Sigmoid colon (tissue), 7 donors: Measurements from ENCODE around the gene NUDCD2. TPM values are rescaled to one million over a fixed set of nuclear protein-coding genes. Genes with fewer than 3 reads are reported as not detected.

Source experiments
- DNase-seq: peaks from one replicate; pipeline ENCODE4 v3.0.0-alpha.2; 2019
- H3K27ac ChIP-seq, 4 donors: fragments of 200-600 bp; sonication (generic); one replicate each; pipeline ENCODE4 v1.5.1; 2016 to 2019; ENCODE audit warnings: mild to moderate bottlenecking in 1 of 4
- H3K27me3 ChIP-seq, 3 donors: fragments of 200-600 bp; sonication (generic); one replicate each; pipeline ENCODE4 v1.5.1; 2019; ENCODE audit warnings: mild to moderate bottlenecking in 1 of 3
- H3K36me3 ChIP-seq, 4 donors: fragments of 200-600 bp; sonication (generic); one replicate each; pipeline ENCODE4 v1.5.1; 2016 to 2019
- H3K4me1 ChIP-seq, 4 donors: fragments of 200-600 bp; sonication (generic); one replicate each; pipeline ENCODE4 v1.5.1; 2017 to 2019
- H3K4me3 ChIP-seq, 4 donors: fragments of 200-600 bp; sonication (generic); one replicate each; pipeline ENCODE4 v1.5.1; 2017 to 2019; ENCODE audit warnings: mild to moderate bottlenecking in 2 of 4, moderate library complexity in 1 of 4
- H3K9me3 ChIP-seq, 4 donors: fragments of 200-600 bp in 3 of 4; sonication (generic) in 3 of 4; one replicate each; pipeline versions ENCODE4 v1.5.1 to v1.6.1; 2013 to 2019
- EP300 ChIP-seq, 4 donors: sonication (generic); formaldehyde crosslinking; IDR thresholded peaks; one replicate each; pipeline ENCODE4 v1.6.1; 2017; ENCODE audit warnings: antibody characterized with exemption in 4 of 4
- POLR2A ChIP-seq, 2 donors: fragments of 450-650 bp; IDR thresholded peaks; one replicate each; pipeline ENCODE4 v1.6.1; 2016; ENCODE audit warnings: antibody characterized with exemption in 2 of 2, mild to moderate bottlenecking in 2 of 2, moderate library complexity in 2 of 2
- POLR2AphosphoS5 ChIP-seq, 4 donors: sonication (generic); formaldehyde crosslinking; IDR thresholded peaks; one replicate each; pipeline ENCODE4 v1.6.1; 2017; ENCODE audit warnings: antibody characterized with exemption in 4 of 4
- WGBS, 2 donors: extraction: QIAGEN DNeasy Blood & Tissue Kit; methylation state at CpG; one replicate each; pipeline ENCODE4 v1.1.7; 2013; 5-methylcytosine and 5-hydroxymethylcytosine counted together
- intact Hi-C: fragments of 100-400 bp; cut with DNase I; formaldehyde crosslinking; loops from one replicate; pipeline ENCODE4 v1.15.1; 2023
- polyA plus RNA-seq, 3 donors: library from polyadenylated mRNA; stranded (reverse); fragments of 200-250 nt; gene quantifications; one replicate each; pipeline ENCODE4 v1.2.3, GENCODE V29; 2013
- total RNA-seq, 4 donors: library from RNA; depleted of rRNA; stranded (reverse); fragments of >200 nt; gene quantifications; one replicate each; pipeline ENCODE4 v1.1.0, GENCODE V29; 2016
- TF ChIP-seq, protein P1 (sequence below), 4 experiments: fragments of 450-650 bp in 3 of 4; fragments of 200-600 bp in 1 of 4; IDR thresholded peaks; one replicate each; pipeline ENCODE4 v1.5.1; 2016 to 2019; ENCODE audit warnings: antibody characterized with exemption in 4 of 4, mild to moderate bottlenecking in 3 of 4, moderate library complexity in 2 of 4
- donor health status: healthy with polysubstance abuse.
- donor health status: Bipolar disorder and iron deficiency.
- donor health status: healthy.

Gene NUDCD2
- total and polyA plus RNA-seq, 7 donors: 3.3 to 13.2 (median 8.4) TPM

DNA sequence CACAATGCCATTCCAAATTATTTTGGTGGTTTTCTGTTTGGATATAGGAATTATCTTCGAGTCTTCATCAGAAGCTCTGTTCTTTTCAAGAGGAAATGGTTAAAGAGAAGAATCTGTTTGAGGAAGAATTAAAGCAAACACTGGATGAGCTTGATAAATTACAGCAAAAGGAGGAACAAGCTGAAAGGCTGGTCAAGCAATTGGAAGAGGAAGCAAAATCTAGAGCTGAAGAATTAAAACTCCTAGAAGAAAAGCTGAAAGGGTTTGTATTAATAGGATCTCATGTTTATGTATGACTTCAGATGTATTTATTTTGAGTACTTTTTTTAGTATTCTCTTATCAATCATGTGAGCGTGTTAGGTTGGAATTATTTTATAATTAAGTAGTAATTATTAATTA lies 15.5 kb upstream of the NUDCD2 start:
- WGBS, 2 donors: 89 to 91% methylated on average over 2 of the region's 2 CpGs
- H3K9me3 ChIP-seq: no peaks in the 10 kb centered on the region
- intact Hi-C loops: no loop called here
- H3K4me1 ChIP-seq: no peaks in the 10 kb centered on the region
- no peaks in the 10 kb centered on the region for H3K27me3 ChIP-seq
- H3K27ac ChIP-seq: no peak overlapping the region
- no peaks in the 10 kb centered on the region for H3K36me3 ChIP-seq
- TF ChIP-seq POLR2AphosphoS5 (IDR thresholded peaks at IDR 0.05) (no peak), POLR2A (IDR thresholded peaks at IDR 0.05) (no peak), EP300 (IDR thresholded peaks at IDR 0.05) (no peak)
- TF ChIP-seq, protein P1, sequence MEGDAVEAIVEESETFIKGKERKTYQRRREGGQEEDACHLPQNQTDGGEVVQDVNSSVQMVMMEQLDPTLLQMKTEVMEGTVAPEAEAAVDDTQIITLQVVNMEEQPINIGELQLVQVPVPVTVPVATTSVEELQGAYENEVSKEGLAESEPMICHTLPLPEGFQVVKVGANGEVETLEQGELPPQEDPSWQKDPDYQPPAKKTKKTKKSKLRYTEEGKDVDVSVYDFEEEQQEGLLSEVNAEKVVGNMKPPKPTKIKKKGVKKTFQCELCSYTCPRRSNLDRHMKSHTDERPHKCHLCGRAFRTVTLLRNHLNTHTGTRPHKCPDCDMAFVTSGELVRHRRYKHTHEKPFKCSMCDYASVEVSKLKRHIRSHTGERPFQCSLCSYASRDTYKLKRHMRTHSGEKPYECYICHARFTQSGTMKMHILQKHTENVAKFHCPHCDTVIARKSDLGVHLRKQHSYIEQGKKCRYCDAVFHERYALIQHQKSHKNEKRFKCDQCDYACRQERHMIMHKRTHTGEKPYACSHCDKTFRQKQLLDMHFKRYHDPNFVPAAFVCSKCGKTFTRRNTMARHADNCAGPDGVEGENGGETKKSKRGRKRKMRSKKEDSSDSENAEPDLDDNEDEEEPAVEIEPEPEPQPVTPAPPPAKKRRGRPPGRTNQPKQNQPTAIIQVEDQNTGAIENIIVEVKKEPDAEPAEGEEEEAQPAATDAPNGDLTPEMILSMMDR (IDR thresholded peaks at IDR 0.05): no peak
- no peak for DNase-seq
- no peak overlapping the region for H3K4me3 ChIP-seq

DNA sequence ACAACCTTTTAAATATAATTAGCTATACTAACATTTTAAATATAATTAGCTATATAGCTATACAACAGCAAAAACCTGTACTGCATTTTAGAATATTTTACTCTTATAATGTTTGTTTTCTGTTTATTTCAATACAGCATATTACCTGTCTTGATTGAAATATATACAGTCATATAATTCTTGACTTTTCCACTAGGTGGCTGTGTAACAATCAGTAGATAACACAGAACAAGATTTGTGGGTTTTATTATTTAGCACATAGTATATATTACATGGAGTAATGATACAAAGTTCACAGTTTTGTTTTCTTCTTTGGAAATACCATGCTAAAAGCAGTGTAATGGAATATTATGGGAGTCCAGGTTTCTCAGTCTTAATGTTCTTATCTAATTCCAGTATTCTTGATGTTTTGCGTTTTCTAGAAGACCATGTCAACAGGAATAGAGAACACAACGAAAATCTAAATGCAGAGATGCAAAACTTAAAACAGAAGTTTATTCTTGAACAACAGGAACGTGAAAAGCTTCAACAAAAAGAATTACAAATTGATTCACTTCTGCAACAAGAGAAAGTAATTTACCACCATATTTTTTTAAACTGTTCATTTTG lies 13.8 kb upstream of the NUDCD2 start:
- Histone ChIP-seq H3K27me3 (no peaks in the 10 kb centered on the region), H3K27ac (no peak overlapping the region), H3K4me3 (no peak overlapping the region), H3K4me1 (no peaks in the 10 kb centered on the region), H3K9me3 (no peaks in the 10 kb centered on the region), H3K36me3 (no peaks in the 10 kb centered on the region)
- no peak for DNase-seq
- 93 to 94% methylated on average over 3 of the region's 3 CpGs for WGBS, 2 donors
- no peak for TF ChIP-seq POLR2A (IDR thresholded peaks at IDR 0.05)
- TF ChIP-seq POLR2AphosphoS5 (IDR thresholded peaks at IDR 0.05): no peak
- TF ChIP-seq, protein P1 (IDR thresholded peaks at IDR 0.05): peak in 3 of 4 experiments; percentile 18 to 34 (median 19)
- intact Hi-C loops: no loop called here

DNA sequence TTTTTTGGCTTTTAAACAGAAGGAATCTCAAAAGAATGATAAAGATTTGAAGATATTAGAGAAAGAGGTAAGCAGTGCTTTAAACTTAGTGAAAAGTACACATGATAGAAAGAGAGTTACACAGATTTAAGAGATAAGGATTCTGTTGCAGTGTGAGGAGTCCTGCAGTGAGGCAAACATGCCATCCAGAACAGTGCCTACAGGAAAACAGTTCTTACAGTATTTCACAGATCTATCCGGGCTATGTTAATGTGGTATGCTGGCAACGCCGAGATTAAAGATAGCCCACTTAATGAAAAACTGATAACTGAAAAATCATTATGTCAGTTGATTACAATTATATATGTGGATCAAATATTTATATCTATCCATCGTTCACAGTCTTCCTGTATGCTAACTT lies 7.8 kb upstream of the NUDCD2 start:
- Histone ChIP-seq H3K4me3 (no peak overlapping the region), H3K27ac (no peak overlapping the region), H3K27me3 (no peaks in the 10 kb centered on the region), H3K4me1 (no peaks in the 10 kb centered on the region), H3K9me3 (no peaks in the 10 kb centered on the region), H3K36me3 (no peaks in the 10 kb centered on the region)
- DNase-seq: no peak
- intact Hi-C loops: no loop called here
- TF ChIP-seq POLR2A (IDR thresholded peaks at IDR 0.05) (no peak), POLR2AphosphoS5 (IDR thresholded peaks at IDR 0.05) (no peak), EP300 (IDR thresholded peaks at IDR 0.05) (no peak)
- TF ChIP-seq, protein P1 (IDR thresholded peaks at IDR 0.05): no peak
- 89 to 94% methylated on average over 4 of the region's 4 CpGs for WGBS, 2 donors

DNA sequence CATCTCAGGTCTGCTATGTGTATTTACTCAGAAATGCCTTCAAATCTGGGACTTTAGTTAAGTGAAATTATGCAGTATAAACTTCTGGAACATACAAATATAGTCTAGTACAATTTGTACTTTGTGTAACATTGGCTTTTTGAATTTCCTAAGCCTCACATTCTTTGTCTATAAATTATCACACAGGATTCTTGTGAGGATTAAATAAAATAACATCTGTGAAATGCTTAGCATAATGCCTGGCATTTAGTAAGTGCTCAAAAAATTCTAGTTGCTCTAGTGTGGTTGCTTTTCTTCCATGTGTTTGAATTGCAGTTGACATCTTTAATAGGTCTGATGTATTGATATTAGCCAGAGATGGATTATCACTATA lies 3.1 kb upstream of the NUDCD2 start:
- Histone ChIP-seq H3K4me3 (no peak overlapping the region), H3K27ac (no peak overlapping the region), H3K27me3 (no peaks in the 10 kb centered on the region), H3K4me1 (peaks cover 0 to 31% (median 19%) of the 10 kb centered on the region in 4 donors), H3K36me3 (no peaks in the 10 kb centered on the region), H3K9me3 (no peaks in the 10 kb centered on the region)
- TF ChIP-seq, protein P1 (IDR thresholded peaks at IDR 0.05): no peak
- no peak for TF ChIP-seq EP300 (IDR thresholded peaks at IDR 0.05)
- no peak for TF ChIP-seq POLR2A (IDR thresholded peaks at IDR 0.05)
- no peak for TF ChIP-seq POLR2AphosphoS5 (IDR thresholded peaks at IDR 0.05)
- DNase-seq: no peak
- intact Hi-C loops: no loop called here
